WTC11 (cell line): ENCODE results near the gene ADAT3.

Experiments
- ETV6 ChIP-seq: sonication (generic); formaldehyde crosslinking; IDR thresholded peaks from 2 replicates; pipeline ENCODE4 v1.8.1; 2022; ENCODE audit warnings: mild to moderate bottlenecking, missing genetic modification reagents
- PRRX2 ChIP-seq: fragments of 250-450 bp; sonication (Bioruptor Pico); IDR thresholded peaks from 2 replicates; pipeline ENCODE4 v1.8.0; 2021; ENCODE audit warnings: mild to moderate bottlenecking

DNA sequence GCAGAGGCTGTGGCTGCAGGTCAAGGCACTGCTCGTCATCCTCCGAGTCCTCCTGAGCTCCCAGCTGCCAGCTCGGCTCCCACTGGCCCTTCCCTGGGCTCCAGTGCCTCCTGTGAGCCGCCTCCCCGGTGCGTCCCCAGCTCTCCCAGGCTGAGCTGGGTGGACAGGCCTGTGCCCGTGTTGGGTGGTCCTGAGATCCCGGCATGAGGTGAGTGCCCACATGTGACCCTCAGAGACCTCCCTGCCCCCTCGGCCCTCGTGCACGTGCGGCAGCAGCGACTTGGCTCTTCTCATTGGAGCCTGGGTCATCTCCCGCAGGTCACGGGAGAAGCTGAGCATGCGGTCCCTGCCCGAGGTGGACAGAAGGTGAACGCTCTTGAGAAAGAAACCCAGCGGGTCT lies 15.4 kb downstream of the ADAT3 start:
- TF ChIP-seq PRRX2 (CRISPR knock-in tag) (no peak), ETV6 (CRISPR knock-in tag) (no peak)
